BJ (cell line): ENCODE results near the gene HS2ST1. TPM values are rescaled to one million over a fixed set of nuclear protein-coding genes. Genes with fewer than 3 reads are reported as not detected.

Source experiments
- CTCF ChIA-PET: fragments of 350-600 bp; formaldehyde crosslinking; extraction: SDS; loops from one replicate; lab custom pipeline; 2021; ENCODE audit warnings: antibody characterized with exemption, inconsistent platforms; lab: Yijun Ruan, JAX
- POLR2A ChIA-PET: fragments of 300-600 bp; sonication (Branson Sonifier 250); formaldehyde crosslinking; extraction: SDS; loops from one replicate; lab custom pipeline; 2021; ENCODE audit warnings: antibody characterized with exemption; lab: Charles Lee
- DNase-seq: peaks from one replicate; pipeline ENCODE4 v3.0.0-alpha.2; 2011; ENCODE audit warnings: low read depth
- H3K27me3 ChIP-seq: 2 replicates; pipeline ENCODE4 v1.6.0; 2011; ENCODE audit warnings: low read length; ENCODE audit not compliant: control insufficient read depth, insufficient read depth
- H3K36me3 ChIP-seq: 2 replicates; pipeline ENCODE4 v1.5.1; 2011; ENCODE audit warnings: low read length; ENCODE audit not compliant: control insufficient read depth, insufficient read depth
- H3K4me3 ChIP-seq: 2 replicates; pipeline ENCODE4 v1.5.1; 2011; ENCODE audit warnings: low read depth, mild to moderate bottlenecking, control low read depth, low read length
- CTCF ChIP-seq: IDR thresholded peaks from 2 replicates; pipeline ENCODE4 v1.5.1; 2011; ENCODE audit warnings: low read depth, mild to moderate bottlenecking, control low read depth, inconsistent platforms, low read length, moderate library complexity; ENCODE audit not compliant: insufficient read depth
- polyA plus RNA-seq: library from polyadenylated mRNA; depleted of rRNA; stranded (reverse); fragments of >200 nt; gene quantifications from 2 replicates; pipeline ENCODE4 v1.2.3, GENCODE V29; 2011

The HS2ST1 gene
- polyA plus RNA-seq, 1 experiment = 5.3 TPM

- no peak overlapping the region for H3K4me3 ChIP-seq
- TF ChIP-seq CTCF = no peak
- CTCF ChIA-PET = interaction anchor here (1.4 kb wide), 1 partner anchor 33 kb away, joined by 3 read pairs; no protein-coding TSS in a partner anchor
- POLR2A ChIA-PET = no interaction called here
- H3K27me3 ChIP-seq = no peaks in the 10 kb centered on the region
- H3K36me3 ChIP-seq = no peaks in the 10 kb centered on the region
- no peak for DNase-seq
Observed at GRCh38 chr1:87045761-87046304, 131.4 kb downstream of the HS2ST1 start.

- CTCF ChIA-PET = no interaction called here
- no peaks in the 10 kb centered on the region for H3K27me3 ChIP-seq
- no peaks in the 10 kb centered on the region for H3K36me3 ChIP-seq
- H3K4me3 ChIP-seq = no peak overlapping the region
- TF ChIP-seq CTCF = no peak
- POLR2A ChIA-PET = no interaction called here
- no peak for DNase-seq
Observed at GRCh38 chr1:87046951-87047350, 132.5 kb downstream of the HS2ST1 start.

GRCh38 chr1:87048237-87048636 is 133.8 kb downstream of the HS2ST1 start:
- no peak for DNase-seq
- Histone ChIP-seq H3K4me3 (no peak overlapping the region), H3K36me3 (no peaks in the 10 kb centered on the region), H3K27me3 (no peaks in the 10 kb centered on the region)
- no peak for TF ChIP-seq CTCF
- ChIA-PET CTCF (no interaction called here), POLR2A (no interaction called here)

GRCh38 chr1:87051965-87052364 is 137.5 kb downstream of the HS2ST1 start:
- H3K36me3 ChIP-seq = no peaks in the 10 kb centered on the region
- no peaks in the 10 kb centered on the region for H3K27me3 ChIP-seq
- TF ChIP-seq CTCF = no peak
- CTCF ChIA-PET = no interaction called here
- no peak overlapping the region for H3K4me3 ChIP-seq
- POLR2A ChIA-PET = no interaction called here
- no peak for DNase-seq

GRCh38 chr1:87052400-87052799 is 138.0 kb downstream of the HS2ST1 start:
- Histone ChIP-seq H3K27me3 (no peaks in the 10 kb centered on the region), H3K36me3 (no peaks in the 10 kb centered on the region), H3K4me3 (no peak overlapping the region)
- no peak for DNase-seq
- no peak for TF ChIP-seq CTCF
- CTCF ChIA-PET = no interaction called here
- POLR2A ChIA-PET = no interaction called here
